Gastroesophageal sphincter (tissue), 4 donors: ENCODE measurements around the gene ESYT3. TPM values are rescaled to one million over a fixed set of nuclear protein-coding genes. Genes with fewer than 3 reads are reported as not detected.

Experiments
- ATAC-seq: fragments of 150-250 bp; one replicate; pipeline ENCODE4 v1.9.1; 2016; ENCODE audit warnings: mild to moderate bottlenecking, moderate library complexity
- H3K27ac ChIP-seq, 4 donors: fragments of 200-600 bp; sonication (generic) in 3 of 4; 1 replicate in 3 of 4; 2 replicates in 1 of 4; pipeline ENCODE4 v1.5.1; 2016 to 2019
- H3K27me3 ChIP-seq: fragments of 200-600 bp; sonication (generic); one replicate; pipeline ENCODE4 v1.5.1; 2019
- H3K36me3 ChIP-seq, 2 donors: fragments of 200-600 bp; sonication (generic); one replicate each; pipeline ENCODE4 v1.5.1; 2019; ENCODE audit warnings: control low read depth in 1 of 2
- H3K4me1 ChIP-seq, 3 donors: fragments of 200-600 bp; sonication (generic); 1 replicate in 2 of 3; 2 replicates in 1 of 3; pipeline ENCODE4 v1.5.1; 2016 to 2019; ENCODE audit warnings: control low read depth in 2 of 3
- H3K4me3 ChIP-seq, 2 donors: fragments of 200-600 bp; sonication (generic); one replicate each; pipeline ENCODE4 v1.5.1; 2019; ENCODE audit warnings: mild to moderate bottlenecking in 1 of 2, moderate library complexity in 1 of 2
- H3K9me3 ChIP-seq, 3 donors: fragments of 200-600 bp; sonication (generic); one replicate each; pipeline ENCODE4 v1.5.1; 2017 to 2019; ENCODE audit warnings: control low read depth in 2 of 3
- EP300 ChIP-seq: sonication (generic); formaldehyde crosslinking; IDR thresholded peaks from one replicate; pipeline ENCODE4 v1.6.1; 2017; ENCODE audit warnings: antibody characterized with exemption, mild to moderate bottlenecking
- POLR2A ChIP-seq, 2 donors: fragments of 450-650 bp; IDR thresholded peaks; one replicate each; pipeline ENCODE4 v1.6.1; 2017; ENCODE audit warnings: antibody characterized with exemption in 2 of 2, mild to moderate bottlenecking in 2 of 2, moderate library complexity in 1 of 2
- POLR2AphosphoS5 ChIP-seq: sonication (generic); formaldehyde crosslinking; IDR thresholded peaks from one replicate; pipeline ENCODE4 v1.6.1; 2017; ENCODE audit warnings: antibody characterized with exemption
- WGBS, 2 donors: methylation state at CpG; one replicate each; pipeline ENCODE4 v1.1.5; 2018; ENCODE audit warnings: low coverage in 1 of 2; 5-methylcytosine and 5-hydroxymethylcytosine counted together
- total RNA-seq, 4 donors: library from RNA; depleted of rRNA; stranded (reverse); fragments of >200 nt; gene quantifications; one replicate each; pipeline ENCODE4 v1.1.0, GENCODE V29; 2016
- TF ChIP-seq, protein P1 (sequence below), 4 experiments: fragments of 200-600 bp in 2 of 4; fragments of 450-650 bp in 2 of 4; sonication (generic) in 1 of 4; IDR thresholded peaks; one replicate each; pipeline ENCODE4 v1.5.1; 2017 to 2019; ENCODE audit warnings: antibody characterized with exemption in 4 of 4, mild to moderate bottlenecking in 2 of 4, moderate library complexity in 2 of 4

The ESYT3 gene
- total RNA-seq, 4 donors from 2014 or later, result 0.93 to 1.9 (median 1.4) TPM

DNA sequence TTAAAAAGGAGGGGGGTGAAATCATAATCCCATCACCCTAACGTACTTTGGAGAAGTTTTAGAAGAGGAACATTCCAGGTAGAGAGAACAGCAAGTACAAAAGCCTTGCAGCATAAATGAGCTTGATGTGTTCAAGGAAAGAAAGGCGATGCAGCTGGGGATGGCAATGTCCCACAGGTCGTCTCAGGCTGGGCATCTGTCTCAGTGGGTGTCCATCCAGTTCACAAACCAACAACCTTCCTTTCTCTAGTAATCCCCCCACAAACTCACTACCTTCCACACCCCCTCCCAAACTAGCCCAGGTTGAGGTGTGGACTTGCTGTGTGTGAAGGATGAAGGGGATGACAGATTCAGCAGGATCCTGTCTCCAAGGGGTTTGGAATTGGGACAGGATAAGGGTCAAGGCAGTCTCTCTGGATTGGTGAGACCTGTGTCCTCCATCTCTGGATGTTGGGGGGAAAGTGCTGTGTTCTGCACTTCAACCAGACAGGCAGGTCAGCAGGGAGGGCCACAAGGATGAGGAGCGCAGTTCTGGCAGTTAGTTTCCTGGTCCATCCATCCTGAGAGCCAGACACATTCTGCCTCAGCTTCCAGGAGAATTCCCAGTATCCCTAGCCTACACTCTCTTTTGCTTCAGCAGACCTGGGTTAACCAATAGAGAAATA is 1.7 kb upstream of the ESYT3 start:
- H3K4me1 ChIP-seq, result peaks cover 0 to 28% (median 17%) of the 10 kb centered on the region in 3 donors
- WGBS, 2 donors, result 89 to 100% methylated on average over 3 of the region's 4 CpGs
- H3K4me3 ChIP-seq, result no peak overlapping the region
- peaks cover 58% of the 10 kb centered on the region for H3K27me3 ChIP-seq
- no peaks in the 10 kb centered on the region for H3K36me3 ChIP-seq
- TF ChIP-seq, protein P1, sequence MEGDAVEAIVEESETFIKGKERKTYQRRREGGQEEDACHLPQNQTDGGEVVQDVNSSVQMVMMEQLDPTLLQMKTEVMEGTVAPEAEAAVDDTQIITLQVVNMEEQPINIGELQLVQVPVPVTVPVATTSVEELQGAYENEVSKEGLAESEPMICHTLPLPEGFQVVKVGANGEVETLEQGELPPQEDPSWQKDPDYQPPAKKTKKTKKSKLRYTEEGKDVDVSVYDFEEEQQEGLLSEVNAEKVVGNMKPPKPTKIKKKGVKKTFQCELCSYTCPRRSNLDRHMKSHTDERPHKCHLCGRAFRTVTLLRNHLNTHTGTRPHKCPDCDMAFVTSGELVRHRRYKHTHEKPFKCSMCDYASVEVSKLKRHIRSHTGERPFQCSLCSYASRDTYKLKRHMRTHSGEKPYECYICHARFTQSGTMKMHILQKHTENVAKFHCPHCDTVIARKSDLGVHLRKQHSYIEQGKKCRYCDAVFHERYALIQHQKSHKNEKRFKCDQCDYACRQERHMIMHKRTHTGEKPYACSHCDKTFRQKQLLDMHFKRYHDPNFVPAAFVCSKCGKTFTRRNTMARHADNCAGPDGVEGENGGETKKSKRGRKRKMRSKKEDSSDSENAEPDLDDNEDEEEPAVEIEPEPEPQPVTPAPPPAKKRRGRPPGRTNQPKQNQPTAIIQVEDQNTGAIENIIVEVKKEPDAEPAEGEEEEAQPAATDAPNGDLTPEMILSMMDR (IDR thresholded peaks at IDR 0.05), result no peak
- TF ChIP-seq POLR2AphosphoS5 (no peak), EP300 (no peak), POLR2A (IDR thresholded peaks at IDR 0.05) (no peak)
- no peak for ATAC-seq
- no peak overlapping the region for H3K27ac ChIP-seq
- no peaks in the 10 kb centered on the region for H3K9me3 ChIP-seq

DNA sequence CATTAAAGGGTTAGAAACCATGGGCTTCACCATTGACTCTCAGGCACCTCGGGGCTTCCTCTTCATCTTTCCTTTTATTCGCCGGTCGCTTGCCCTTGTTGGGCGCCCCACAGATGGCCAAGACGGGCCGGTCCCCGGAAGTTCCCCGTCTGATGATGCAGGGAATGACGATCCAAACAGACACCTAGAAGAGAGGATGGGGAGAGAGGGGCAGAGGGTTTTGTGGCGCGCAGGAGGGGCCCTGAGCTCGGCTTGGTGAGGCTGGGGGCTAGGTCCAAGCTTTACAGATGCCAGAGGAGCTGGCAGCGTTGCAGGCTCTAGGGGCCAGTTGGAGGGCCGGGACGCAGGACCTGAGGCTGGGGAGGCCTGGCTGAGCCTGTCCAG is 532 bp upstream of the ESYT3 start:
- Histone ChIP-seq H3K9me3 (no peaks in the 10 kb centered on the region), H3K27ac (no peak overlapping the region), H3K36me3 (no peaks in the 10 kb centered on the region), H3K4me1 (peaks cover 0 to 28% (median 17%) of the 10 kb centered on the region in 3 donors), H3K27me3 (peaks cover 61% of the 10 kb centered on the region), H3K4me3 (peak overlapping the region in 1 of 2 donors; percentile 59)
- 0 to 63% methylated on average over 1 to 4 of the region's 16 CpGs for WGBS, 2 donors
- TF ChIP-seq POLR2AphosphoS5 (no peak), POLR2A (IDR thresholded peaks at IDR 0.05) (no peak), EP300 (no peak)
- TF ChIP-seq, protein P1 (IDR thresholded peaks at IDR 0.05), result no peak
- ATAC-seq, result no peak

DNA sequence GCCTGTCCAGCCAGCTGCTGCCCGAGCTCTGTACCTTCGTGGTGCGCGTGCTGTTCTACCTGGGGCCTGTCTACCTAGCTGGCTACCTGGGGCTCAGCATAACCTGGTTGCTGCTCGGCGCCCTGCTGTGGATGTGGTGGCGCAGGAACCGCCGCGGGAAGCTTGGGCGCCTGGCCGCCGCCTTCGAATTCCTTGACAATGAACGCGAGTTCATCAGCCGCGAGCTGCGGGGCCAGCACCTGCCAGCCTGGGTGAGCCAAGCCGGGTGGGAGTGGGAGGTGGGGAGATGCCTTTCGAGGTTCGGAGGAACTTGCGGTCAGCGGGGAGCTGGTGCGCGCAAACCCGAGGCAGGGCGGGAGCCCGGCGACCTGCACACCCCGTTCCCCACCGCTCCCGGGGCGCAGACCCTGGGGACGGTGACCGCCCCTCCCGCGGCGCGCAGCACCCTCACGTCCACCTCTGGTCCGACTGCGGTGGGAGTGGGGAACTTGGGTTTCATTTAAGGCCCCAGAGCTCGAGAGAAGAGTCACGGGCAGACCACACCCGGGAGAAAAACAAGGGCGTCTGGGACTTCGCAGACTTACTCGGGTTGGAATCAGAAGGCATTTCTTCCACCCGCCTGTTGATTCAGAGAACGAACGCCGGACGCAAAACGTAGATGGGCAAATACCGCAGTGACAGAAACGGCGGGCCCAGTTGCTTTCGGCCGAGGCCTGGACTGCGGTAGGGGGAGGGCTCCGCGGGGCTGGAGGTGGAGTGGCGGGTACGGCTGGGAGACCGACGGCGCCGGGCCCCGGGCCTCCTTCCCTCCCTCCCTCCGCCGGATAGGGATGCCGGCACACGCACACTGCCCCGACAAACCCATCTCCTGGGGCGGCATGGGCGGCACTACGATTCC is 708 bp downstream of the ESYT3 start:
- TF ChIP-seq POLR2AphosphoS5 (no peak), EP300 (no peak), POLR2A (IDR thresholded peaks at IDR 0.05) (no peak)
- TF ChIP-seq, protein P1 (IDR thresholded peaks at IDR 0.05), result no peak
- no CpG with 5 or more reads among the region's 78 CpGs for WGBS, 2 donors
- peak; percentile 13 for ATAC-seq
- Histone ChIP-seq H3K36me3 (no peaks in the 10 kb centered on the region), H3K27me3 (peaks cover 61% of the 10 kb centered on the region), H3K9me3 (no peaks in the 10 kb centered on the region), H3K4me3 (peak overlapping the region; percentile 17 to 59), H3K4me1 (peaks cover 0 to 28% (median 17%) of the 10 kb centered on the region in 3 donors), H3K27ac (peak overlapping the region in 1 of 4 donors; percentile 32)

DNA sequence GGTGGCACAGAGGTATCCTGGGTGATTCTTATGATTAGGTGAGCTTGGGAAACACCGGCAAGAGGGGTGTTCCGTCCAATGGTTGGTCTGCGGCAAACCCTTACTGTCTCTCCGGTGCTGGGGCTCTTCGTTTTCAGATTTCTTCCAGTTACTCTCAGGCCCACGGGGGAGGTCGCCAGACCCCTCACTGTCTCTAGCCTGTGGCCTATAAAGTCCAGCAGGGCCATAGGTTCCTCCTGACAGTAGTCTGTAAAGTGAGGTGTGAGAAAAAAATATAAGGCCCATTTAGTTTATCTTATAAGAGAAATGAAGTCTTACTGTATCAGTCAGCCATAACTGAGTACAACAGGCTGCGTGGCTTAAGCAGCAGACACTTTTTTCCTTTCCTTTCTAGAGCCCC is 1.4 kb downstream of the ESYT3 start:
- ATAC-seq, result no peak
- WGBS, 2 donors, result 71 to 100% methylated on average over 1 to 5 of the region's 8 CpGs
- no peaks in the 10 kb centered on the region for H3K36me3 ChIP-seq
- H3K9me3 ChIP-seq, result no peaks in the 10 kb centered on the region
- peaks cover 58% of the 10 kb centered on the region for H3K27me3 ChIP-seq
- H3K4me1 ChIP-seq, result peaks cover 0 to 28% (median 17%) of the 10 kb centered on the region in 3 donors
- H3K27ac ChIP-seq, result no peak overlapping the region
- TF ChIP-seq, protein P1 (IDR thresholded peaks at IDR 0.05), result no peak
- TF ChIP-seq POLR2A (IDR thresholded peaks at IDR 0.05) (no peak), EP300 (no peak), POLR2AphosphoS5 (no peak)
- H3K4me3 ChIP-seq, result peak overlapping the region in 1 of 2 donors; percentile 59
